Esophagus muscularis mucosa (tissue), 3 donors: ENCODE measurements around the gene TRPM3.

Source experiments
- CTCF ChIP-seq, 3 experiments: fragments of 200-600 bp in 2 of 3; fragments of 450-650 bp in 1 of 3; sonication (generic) in 2 of 3; IDR thresholded peaks; one replicate each; pipeline ENCODE4 v1.5.1; 2017 to 2019; ENCODE audit warnings: antibody characterized with exemption in 3 of 3, mild to moderate bottlenecking in 2 of 3, moderate library complexity in 1 of 3
- POLR2A ChIP-seq: fragments of 450-650 bp; IDR thresholded peaks from one replicate; pipeline ENCODE4 v1.6.1; 2017; ENCODE audit warnings: antibody characterized with exemption, moderate library complexity, mild to moderate bottlenecking, low read depth
- POLR2AphosphoS5 ChIP-seq, 2 donors: sonication (generic); formaldehyde crosslinking; IDR thresholded peaks; one replicate each; pipeline ENCODE4 v1.6.1; 2017; ENCODE audit warnings: antibody characterized with exemption in 2 of 2

GRCh38 chr9:70498866-70499265 is 622.6 kb downstream of the TRPM3 start:
- TF ChIP-seq CTCF (IDR thresholded peaks at IDR 0.05) (no peak), POLR2A (no peak), POLR2AphosphoS5 (IDR thresholded peaks at IDR 0.05) (no peak)
